ENCODE measurements around the gene BET1L.

Gene BET1L

DNA sequence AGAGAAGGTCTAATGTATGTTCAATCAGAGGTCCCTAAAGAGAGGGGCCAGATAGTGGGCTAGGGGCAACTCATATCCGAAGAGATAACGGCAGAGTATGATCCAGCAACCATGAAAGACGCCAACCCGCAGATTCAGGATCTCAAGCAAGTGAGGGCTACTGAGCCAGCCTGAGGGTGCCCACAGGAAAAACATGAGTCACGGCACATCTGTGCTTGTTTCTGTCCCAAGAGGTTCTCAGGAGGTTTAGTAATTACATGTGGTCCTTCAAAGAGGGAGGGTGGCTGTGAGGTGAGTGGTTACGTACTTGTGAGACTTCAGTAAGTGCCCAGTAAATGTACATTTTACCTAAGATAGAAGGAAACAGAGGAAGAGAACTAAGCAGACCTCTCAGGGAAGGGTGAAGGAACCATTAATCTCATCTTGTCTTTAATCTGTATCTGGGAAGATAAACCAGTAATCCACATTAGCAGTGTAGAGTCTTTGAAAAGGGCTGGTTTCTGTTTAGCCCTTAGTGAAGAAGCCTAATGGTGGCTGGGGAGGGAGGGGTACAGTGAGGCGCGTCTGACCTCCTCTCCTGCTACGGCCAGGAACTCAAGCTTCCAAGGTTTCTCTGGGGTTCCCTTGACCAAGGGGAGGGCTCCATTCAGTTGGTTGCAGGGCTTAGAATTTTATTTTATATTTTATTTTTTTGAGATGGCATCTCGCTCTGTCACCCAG lies 18.7 kb upstream of the BET1L start:
- Histone ChIP-seq H4K20me1 (ENCODE audit: insufficient read depth, low read length) (no peaks in the 10 kb centered on the region), H3K27ac (ENCODE audit: low read depth, low read length, poor library complexity, severe bottlenecking) (no peak overlapping the region), H3K9ac (ENCODE audit: low read length) (no peak overlapping the region), H2AFZ (ENCODE audit: low read length) (no peak overlapping the region), H3K79me2 (ENCODE audit: insufficient read depth, low read length) (no peaks in the 10 kb centered on the region), H3F3A (ENCODE audit: insufficient read depth, low read length) (no peaks in the 10 kb centered on the region), H3K9me2 (ENCODE audit: low read depth, low read length) (no peaks in the 10 kb centered on the region), H3K27me3 (ENCODE audit: insufficient read depth, low read length) (no peaks in the 10 kb centered on the region), H3K4me2 (ENCODE audit: low read length) (no peak overlapping the region), H3K36me3 (ENCODE audit: insufficient read depth, low read length) (peaks cover 5% of the 10 kb centered on the region; the same call in 1 of the 2 replicates), H3K4me3 (ENCODE audit: low read depth, low read length, poor library complexity, severe bottlenecking) (no peak overlapping the region), H3K9me3 (ENCODE audit: low read length) (no peaks in the 10 kb centered on the region), H3K4me1 (ENCODE audit: insufficient read depth, low read length, severe bottlenecking) (no peaks in the 10 kb centered on the region)
- no peak for TF ChIP-seq CTCF (IDR thresholded peaks at IDR 0.05; ENCODE audit: low read length)
- no peak for TF ChIP-seq EZH2 (IDR thresholded peaks at IDR 0.05; ENCODE audit: borderline replicate concordance, low read length)

- Histone ChIP-seq H3K4me3 (ENCODE audit: low read depth, low read length, poor library complexity, severe bottlenecking) (no peak overlapping the region), H4K20me1 (ENCODE audit: insufficient read depth, low read length) (no peaks in the 10 kb centered on the region), H3K4me1 (ENCODE audit: insufficient read depth, low read length, severe bottlenecking) (no peaks in the 10 kb centered on the region), H3K9me2 (ENCODE audit: low read depth, low read length) (no peaks in the 10 kb centered on the region), H3K27me3 (ENCODE audit: insufficient read depth, low read length) (no peaks in the 10 kb centered on the region), H3K9me3 (ENCODE audit: low read length) (no peaks in the 10 kb centered on the region), H3K36me3 (ENCODE audit: insufficient read depth, low read length) (peaks cover 5% of the 10 kb centered on the region; the same call in 1 of the 2 replicates), H3K79me2 (ENCODE audit: insufficient read depth, low read length) (no peaks in the 10 kb centered on the region), H3F3A (ENCODE audit: insufficient read depth, low read length) (no peaks in the 10 kb centered on the region), H3K27ac (ENCODE audit: low read depth, low read length, poor library complexity, severe bottlenecking) (no peak overlapping the region), H3K4me2 (ENCODE audit: low read length) (no peak overlapping the region), H2AFZ (ENCODE audit: low read length) (no peak overlapping the region), H3K9ac (ENCODE audit: low read length) (no peak overlapping the region)
- no peak for TF ChIP-seq CTCF (IDR thresholded peaks at IDR 0.05; ENCODE audit: low read length)
- TF ChIP-seq EZH2 (IDR thresholded peaks at IDR 0.05; ENCODE audit: borderline replicate concordance, low read length) = no peak
Observed at GRCh38 chr11:224424-224823, 17.2 kb upstream of the BET1L start.

DNA sequence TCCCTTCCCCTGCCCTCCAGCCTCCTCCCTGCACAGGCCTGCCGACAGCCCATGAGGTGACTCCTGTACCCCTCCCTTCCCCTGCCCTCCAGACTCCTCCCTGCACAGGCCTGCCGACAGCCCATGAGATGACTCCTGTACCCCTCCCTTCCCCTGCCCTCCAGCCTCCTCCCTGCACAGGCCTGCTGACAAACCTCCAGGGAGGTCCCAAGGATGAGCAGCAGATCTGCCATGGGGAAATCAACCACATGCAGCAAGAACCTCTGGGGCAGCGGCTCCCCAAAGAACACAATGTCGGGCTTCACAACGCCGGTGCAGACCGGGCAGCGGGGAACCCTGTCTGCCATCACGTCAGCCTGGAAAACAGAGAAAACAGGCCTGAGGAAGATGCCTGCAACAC lies 16.7 kb upstream of the BET1L start:
- Histone ChIP-seq H3K9me3 (ENCODE audit: low read length) (no peaks in the 10 kb centered on the region), H3K27ac (ENCODE audit: low read depth, low read length, poor library complexity, severe bottlenecking) (no peak overlapping the region), H3K9ac (ENCODE audit: low read length) (no peak overlapping the region), H4K20me1 (ENCODE audit: insufficient read depth, low read length) (no peaks in the 10 kb centered on the region), H3K4me3 (ENCODE audit: low read depth, low read length, poor library complexity, severe bottlenecking) (no peak overlapping the region), H3K36me3 (ENCODE audit: insufficient read depth, low read length) (peaks cover 3% of the 10 kb centered on the region; the same call in 1 of the 2 replicates), H2AFZ (ENCODE audit: low read length) (no peak overlapping the region), H3F3A (ENCODE audit: insufficient read depth, low read length) (no peaks in the 10 kb centered on the region), H3K4me2 (ENCODE audit: low read length) (no peak overlapping the region), H3K79me2 (ENCODE audit: insufficient read depth, low read length) (no peaks in the 10 kb centered on the region), H3K4me1 (ENCODE audit: insufficient read depth, low read length, severe bottlenecking) (no peaks in the 10 kb centered on the region), H3K9me2 (ENCODE audit: low read depth, low read length) (no peaks in the 10 kb centered on the region), H3K27me3 (ENCODE audit: insufficient read depth, low read length) (no peaks in the 10 kb centered on the region)
- TF ChIP-seq EZH2 (IDR thresholded peaks at IDR 0.05; ENCODE audit: borderline replicate concordance, low read length) = no peak
- TF ChIP-seq CTCF (IDR thresholded peaks at IDR 0.05; ENCODE audit: low read length) = no peak

Measured in OCI-LY1 (cell line).